ENCODE results near the gene BABAM2.

The BABAM2 gene

DNA sequence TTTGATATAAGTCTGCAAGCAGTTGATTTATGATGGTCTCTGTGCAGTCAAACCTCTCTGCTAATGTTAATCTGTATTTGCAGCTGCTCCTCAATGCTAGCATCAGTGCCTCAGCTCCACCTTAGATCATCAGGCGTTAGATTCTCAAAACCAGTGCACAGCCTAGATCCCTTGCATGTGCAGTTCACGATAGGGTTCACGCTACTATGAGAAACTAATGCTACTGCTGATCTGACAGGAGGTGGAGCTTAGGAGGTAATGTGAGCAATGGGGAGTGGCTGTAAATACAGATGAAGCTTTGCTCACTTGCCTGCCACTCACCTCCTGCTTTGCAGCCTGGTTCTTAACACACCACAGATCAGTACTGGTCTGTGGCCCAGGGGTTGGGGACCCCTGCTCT lies 18.7 kb upstream of the BABAM2 start (continued):
- TF ChIP-seq, protein P1, sequence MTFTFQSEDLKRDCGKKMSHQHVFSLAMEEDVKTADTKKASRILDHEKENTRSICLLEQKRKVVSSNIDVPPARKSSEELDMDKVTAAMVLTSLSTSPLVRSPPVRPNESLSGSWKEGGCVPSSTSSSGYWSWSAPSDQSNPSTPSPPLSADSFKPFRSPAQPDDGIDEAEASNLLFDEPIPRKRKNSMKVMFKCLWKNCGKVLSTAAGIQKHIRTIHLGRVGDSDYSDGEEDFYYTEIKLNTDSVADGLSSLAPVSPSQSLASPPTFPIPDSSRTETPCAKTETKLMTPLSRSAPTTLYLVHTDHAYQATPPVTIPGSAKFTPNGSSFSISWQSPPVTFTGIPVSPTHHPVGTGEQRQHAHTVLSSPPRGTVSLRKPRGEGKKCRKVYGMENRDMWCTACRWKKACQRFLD (tag by site-specific recombination; IDR thresholded peaks at IDR 0.05): no peak

DNA sequence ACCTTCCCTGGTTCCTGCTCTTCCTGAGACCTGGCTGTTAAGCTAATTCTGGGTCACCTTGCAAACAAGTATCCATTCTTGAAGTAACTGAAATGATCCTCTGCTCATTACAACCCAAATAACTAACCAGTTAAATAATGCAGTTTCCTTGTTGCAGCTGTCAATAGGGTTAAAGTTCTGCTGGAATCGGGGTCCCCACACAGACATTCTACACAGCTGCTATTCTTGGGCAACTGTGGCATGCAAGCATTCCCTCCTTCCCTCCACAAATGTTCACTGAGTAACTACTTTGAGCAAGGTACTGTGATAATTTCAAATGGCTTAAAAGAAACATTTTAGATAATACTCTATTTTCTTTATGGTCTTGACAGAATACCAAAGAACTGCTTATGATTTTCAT lies 17.4 kb upstream of the BABAM2 start:
- Histone ChIP-seq H3K36me3 (ENCODE audit: control insufficient read depth in 2 of 2, insufficient read depth in 1 of 2, low read length in 2 of 2) (no peaks in the 10 kb centered on the region), H3K9me3 (ENCODE audit: control insufficient read depth, insufficient read depth, low read depth, low read length) (no peaks in the 10 kb centered on the region), H3K4me1 (ENCODE audit: control insufficient read depth, insufficient read depth, low read length) (no peaks in the 10 kb centered on the region), H3K4me3 (ENCODE audit: low read depth, low read length) (no peak overlapping the region), H3K27ac (ENCODE audit: extremely low read depth, low read depth, low read length) (no peak overlapping the region)
- TF ChIP-seq ZBTB48 (tag by site-specific recombination; IDR thresholded peaks at IDR 0.05) (no peak), KLF8 (tag by site-specific recombination; IDR thresholded peaks at IDR 0.05) (no peak), YY2 (tag by site-specific recombination; IDR thresholded peaks at IDR 0.05) (no peak), ZNF600 (tag by site-specific recombination; IDR thresholded peaks at IDR 0.05) (no peak), ZNF747 (tag by site-specific recombination; IDR thresholded peaks at IDR 0.05) (no peak)
- TF ChIP-seq, protein P2, sequence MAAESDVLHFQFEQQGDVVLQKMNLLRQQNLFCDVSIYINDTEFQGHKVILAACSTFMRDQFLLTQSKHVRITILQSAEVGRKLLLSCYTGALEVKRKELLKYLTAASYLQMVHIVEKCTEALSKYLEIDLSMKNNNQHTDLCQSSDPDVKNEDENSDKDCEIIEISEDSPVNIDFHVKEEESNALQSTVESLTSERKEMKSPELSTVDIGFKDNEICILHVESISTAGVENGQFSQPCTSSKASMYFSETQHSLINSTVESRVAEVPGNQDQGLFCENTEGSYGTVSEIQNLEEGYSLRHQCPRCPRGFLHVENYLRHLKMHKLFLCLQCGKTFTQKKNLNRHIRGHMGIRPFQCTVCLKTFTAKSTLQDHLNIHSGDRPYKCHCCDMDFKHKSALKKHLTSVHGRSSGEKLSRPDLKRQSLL (tag by site-specific recombination; IDR thresholded peaks at IDR 0.05): no peak
- TF ChIP-seq, protein P3, sequence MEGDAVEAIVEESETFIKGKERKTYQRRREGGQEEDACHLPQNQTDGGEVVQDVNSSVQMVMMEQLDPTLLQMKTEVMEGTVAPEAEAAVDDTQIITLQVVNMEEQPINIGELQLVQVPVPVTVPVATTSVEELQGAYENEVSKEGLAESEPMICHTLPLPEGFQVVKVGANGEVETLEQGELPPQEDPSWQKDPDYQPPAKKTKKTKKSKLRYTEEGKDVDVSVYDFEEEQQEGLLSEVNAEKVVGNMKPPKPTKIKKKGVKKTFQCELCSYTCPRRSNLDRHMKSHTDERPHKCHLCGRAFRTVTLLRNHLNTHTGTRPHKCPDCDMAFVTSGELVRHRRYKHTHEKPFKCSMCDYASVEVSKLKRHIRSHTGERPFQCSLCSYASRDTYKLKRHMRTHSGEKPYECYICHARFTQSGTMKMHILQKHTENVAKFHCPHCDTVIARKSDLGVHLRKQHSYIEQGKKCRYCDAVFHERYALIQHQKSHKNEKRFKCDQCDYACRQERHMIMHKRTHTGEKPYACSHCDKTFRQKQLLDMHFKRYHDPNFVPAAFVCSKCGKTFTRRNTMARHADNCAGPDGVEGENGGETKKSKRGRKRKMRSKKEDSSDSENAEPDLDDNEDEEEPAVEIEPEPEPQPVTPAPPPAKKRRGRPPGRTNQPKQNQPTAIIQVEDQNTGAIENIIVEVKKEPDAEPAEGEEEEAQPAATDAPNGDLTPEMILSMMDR (tag by site-specific recombination; IDR thresholded peaks at IDR 0.05): no peak
- CTCF ChIA-PET: interaction anchor here (0.9 kb wide), 1 partner anchor 14 kb away, joined by 5 read pairs; no protein-coding TSS in a partner anchor
- POLR2A ChIA-PET: no interaction called here

DNA sequence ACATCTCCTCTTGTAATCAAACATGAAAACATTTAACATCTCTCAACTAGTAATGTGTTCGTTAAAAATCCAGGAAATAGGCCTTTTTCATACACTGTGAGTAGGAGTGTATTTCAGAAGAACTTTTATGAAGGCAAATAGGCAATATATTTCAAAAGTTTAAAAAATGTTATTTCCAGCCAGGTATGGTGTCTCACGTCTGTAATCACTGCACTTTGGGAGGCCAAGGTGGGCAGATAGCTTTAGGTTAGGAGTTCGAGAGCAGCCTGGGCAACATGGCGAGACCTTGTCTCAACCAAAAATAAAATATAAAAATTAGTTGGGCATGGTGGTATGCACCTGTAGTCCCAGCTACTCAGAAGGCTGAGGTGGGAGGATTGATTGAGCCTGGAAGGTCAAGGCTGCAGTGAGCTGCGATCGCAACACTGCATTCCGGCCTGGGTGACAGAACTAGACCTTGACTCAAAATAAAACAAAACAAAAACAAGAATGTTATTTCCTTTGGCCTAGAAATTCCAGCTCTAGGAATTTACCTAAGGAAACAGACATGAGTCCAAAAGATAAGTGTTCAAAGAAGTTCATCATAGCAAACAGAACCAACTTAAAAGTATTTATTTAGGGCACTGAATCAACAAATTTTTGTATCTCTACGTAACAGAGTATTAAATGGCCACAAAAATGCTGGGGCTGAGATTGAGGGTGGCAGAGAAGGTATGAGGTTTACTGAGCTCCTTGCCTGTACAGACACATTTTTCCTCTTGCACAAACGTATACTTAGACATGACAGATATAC lies 15.2 kb upstream of the BABAM2 start:
- no peak overlapping the region for H3K4me3 ChIP-seq (ENCODE audit: low read depth, low read length)
- H3K36me3 ChIP-seq (ENCODE audit: control insufficient read depth in 2 of 2, insufficient read depth in 1 of 2, low read length in 2 of 2): no peaks in the 10 kb centered on the region
- CTCF ChIA-PET: interaction anchor here (0.6 to 1.3 kb wide), 2 partner anchors 151 to 281 kb away, joined by 3 read pairs; no protein-coding TSS in a partner anchor
- H3K27ac ChIP-seq (ENCODE audit: extremely low read depth, low read depth, low read length): no peak overlapping the region
- POLR2A ChIA-PET: no interaction called here
- no peaks in the 10 kb centered on the region for H3K4me1 ChIP-seq (ENCODE audit: control insufficient read depth, insufficient read depth, low read length)
- no peaks in the 10 kb centered on the region for H3K9me3 ChIP-seq (ENCODE audit: control insufficient read depth, insufficient read depth, low read depth, low read length)
- TF ChIP-seq KLF1 (tag by site-specific recombination; IDR thresholded peaks at IDR 0.05): no peak
- TF ChIP-seq, protein P4, sequence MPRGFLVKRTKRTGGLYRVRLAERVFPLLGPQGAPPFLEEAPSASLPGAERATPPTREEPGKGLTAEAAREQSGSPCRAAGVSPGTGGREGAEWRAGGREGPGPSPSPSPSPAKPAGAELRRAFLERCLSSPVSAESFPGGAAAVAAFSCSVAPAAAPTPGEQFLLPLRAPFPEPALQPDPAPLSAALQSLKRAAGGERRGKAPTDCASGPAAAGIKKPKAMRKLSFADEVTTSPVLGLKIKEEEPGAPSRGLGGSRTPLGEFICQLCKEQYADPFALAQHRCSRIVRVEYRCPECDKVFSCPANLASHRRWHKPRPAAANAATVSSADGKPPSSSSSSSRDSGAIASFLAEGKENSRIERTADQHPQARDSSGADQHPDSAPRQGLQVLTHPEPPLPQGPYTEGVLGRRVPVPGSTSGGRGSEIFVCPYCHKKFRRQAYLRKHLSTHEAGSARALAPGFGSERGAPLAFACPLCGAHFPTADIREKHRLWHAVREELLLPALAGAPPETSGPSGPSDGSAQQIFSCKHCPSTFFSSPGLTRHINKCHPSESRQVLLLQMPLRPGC (tag by site-specific recombination; IDR thresholded peaks at IDR 0.05): no peak

DNA sequence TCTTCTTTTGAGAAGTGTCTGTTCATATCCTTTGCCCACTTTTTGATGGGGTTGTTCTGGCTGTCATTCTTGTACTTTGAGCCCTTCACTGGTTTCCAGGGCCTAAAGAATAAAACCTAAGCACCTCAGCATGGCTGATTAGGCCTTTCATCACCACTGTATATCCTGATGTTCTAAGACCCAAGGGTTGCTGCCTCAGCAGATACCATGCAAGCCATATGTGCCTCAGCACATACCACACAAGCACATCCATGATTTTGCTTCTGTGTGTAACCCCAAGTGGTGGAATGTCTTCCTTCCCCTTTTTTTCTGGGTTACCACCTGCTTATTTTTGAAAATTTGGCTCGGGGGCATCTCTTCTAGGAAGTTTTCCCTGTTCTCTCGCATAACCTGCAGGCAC lies 11.7 kb upstream of the BABAM2 start:
- CTCF ChIA-PET: no interaction called here
- H3K9me3 ChIP-seq (ENCODE audit: control insufficient read depth, insufficient read depth, low read depth, low read length): no peaks in the 10 kb centered on the region

More for the DNA sequence above, 11.7 kb upstream of the BABAM2 start:
- H3K4me1 ChIP-seq (ENCODE audit: control insufficient read depth, insufficient read depth, low read length): no peaks in the 10 kb centered on the region
- no peak for TF ChIP-seq ZNF433 (tag by site-specific recombination; IDR thresholded peaks at IDR 0.05; ENCODE audit: low read depth)
- TF ChIP-seq ZNF311 (tag by site-specific recombination; IDR thresholded peaks at IDR 0.05; ENCODE audit: borderline replicate concordance): no peak
- TF ChIP-seq ZNF747 (tag by site-specific recombination; IDR thresholded peaks at IDR 0.05): no peak
- TF ChIP-seq, protein P5, sequence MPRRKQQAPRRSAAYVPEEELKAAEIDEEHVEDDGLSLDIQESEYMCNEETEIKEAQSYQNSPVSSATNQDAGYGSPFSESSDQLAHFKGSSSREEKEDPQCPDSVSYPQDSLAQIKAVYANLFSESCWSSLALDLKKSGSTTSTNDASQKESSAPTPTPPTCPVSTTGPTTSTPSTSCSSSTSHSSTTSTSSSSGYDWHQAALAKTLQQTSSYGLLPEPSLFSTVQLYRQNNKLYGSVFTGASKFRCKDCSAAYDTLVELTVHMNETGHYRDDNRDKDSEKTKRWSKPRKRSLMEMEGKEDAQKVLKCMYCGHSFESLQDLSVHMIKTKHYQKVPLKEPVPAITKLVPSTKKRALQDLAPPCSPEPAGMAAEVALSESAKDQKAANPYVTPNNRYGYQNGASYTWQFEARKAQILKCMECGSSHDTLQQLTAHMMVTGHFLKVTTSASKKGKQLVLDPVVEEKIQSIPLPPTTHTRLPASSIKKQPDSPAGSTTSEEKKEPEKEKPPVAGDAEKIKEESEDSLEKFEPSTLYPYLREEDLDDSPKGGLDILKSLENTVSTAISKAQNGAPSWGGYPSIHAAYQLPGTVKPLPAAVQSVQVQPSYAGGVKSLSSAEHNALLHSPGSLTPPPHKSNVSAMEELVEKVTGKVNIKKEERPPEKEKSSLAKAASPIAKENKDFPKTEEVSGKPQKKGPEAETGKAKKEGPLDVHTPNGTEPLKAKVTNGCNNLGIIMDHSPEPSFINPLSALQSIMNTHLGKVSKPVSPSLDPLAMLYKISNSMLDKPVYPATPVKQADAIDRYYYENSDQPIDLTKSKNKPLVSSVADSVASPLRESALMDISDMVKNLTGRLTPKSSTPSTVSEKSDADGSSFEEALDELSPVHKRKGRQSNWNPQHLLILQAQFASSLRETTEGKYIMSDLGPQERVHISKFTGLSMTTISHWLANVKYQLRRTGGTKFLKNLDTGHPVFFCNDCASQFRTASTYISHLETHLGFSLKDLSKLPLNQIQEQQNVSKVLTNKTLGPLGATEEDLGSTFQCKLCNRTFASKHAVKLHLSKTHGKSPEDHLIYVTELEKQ (tag by site-specific recombination; IDR thresholded peaks at IDR 0.05; ENCODE audit: borderline replicate concordance): no peak
- TF ChIP-seq MZF1 (tag by site-specific recombination; IDR thresholded peaks at IDR 0.05; ENCODE audit: borderline replicate concordance): no peak
- TF ChIP-seq GLI4 (tag by site-specific recombination; IDR thresholded peaks at IDR 0.05): no peak
- TF ChIP-seq ZNF138 (tag by site-specific recombination; IDR thresholded peaks at IDR 0.05; ENCODE audit: borderline replicate concordance): no peak
- no peak overlapping the region for H3K27ac ChIP-seq (ENCODE audit: extremely low read depth, low read depth, low read length)
- H3K4me3 ChIP-seq (ENCODE audit: low read depth, low read length): no peak overlapping the region
- no peaks in the 10 kb centered on the region for H3K36me3 ChIP-seq (ENCODE audit: control insufficient read depth in 2 of 2, insufficient read depth in 1 of 2, low read length in 2 of 2)
- POLR2A ChIA-PET: no interaction called here
